HG03196 (cell line): Measurements from ENCODE around the gene U2AF2.

Source experiments
- ATAC-seq: cut with Tn5 transposase; IDR thresholded peaks from one replicate; pipeline ENCODE4 v1.9.1; 2021; ENCODE audit not compliant: unreplicated experiment

The U2AF2 gene

GRCh38 chr19:55654868-55655647 lies at the start of gene U2AF2:
TSS of gene U2AF2 (plus strand) at chr19:55655035. CDS start at chr19:55655105, 70 bp downstream.
- peak; percentile 32 for ATAC-seq

- ATAC-seq = peak; percentile 62
Measured at GRCh38 chr19:55605207-55605636, 49.6 kb upstream of the U2AF2 start.

GRCh38 chr19:55605637-55606470 lies 49.0 kb upstream of the U2AF2 start, which contains the start of gene ZNF865:
TSS of gene ZNF865 (plus strand) at chr19:55605647. CDS start at chr19:55613619, 7,972 bp downstream.
- peak; percentile 34 for ATAC-seq

GRCh38 chr19:55606471-55606787 lies 48.4 kb upstream of the U2AF2 start:
- ATAC-seq = no peak

GRCh38 chr19:55606817-55607216 lies 48.0 kb upstream of the U2AF2 start:
- ATAC-seq = no peak

GRCh38 chr19:55609326-55609725 lies 45.5 kb upstream of the U2AF2 start:
- ATAC-seq = no peak

GRCh38 chr19:55611300-55611982 lies 43.4 kb upstream of the U2AF2 start:
- ATAC-seq = no peak

- ATAC-seq = no peak
Measured at GRCh38 chr19:55611983-55612645, 42.7 kb upstream of the U2AF2 start.

GRCh38 chr19:55613396-55613795 lies 41.4 kb upstream of the U2AF2 start:
- no peak for ATAC-seq

- ATAC-seq = no peak
Measured at GRCh38 chr19:55613930-55614710, 40.7 kb upstream of the U2AF2 start.

- no peak for ATAC-seq
Measured at GRCh38 chr19:55614711-55615542, 39.9 kb upstream of the U2AF2 start.

- ATAC-seq = no peak
Measured at GRCh38 chr19:55615543-55616394, 39.1 kb upstream of the U2AF2 start.

- no peak for ATAC-seq
Measured at GRCh38 chr19:55616395-55616875, 38.4 kb upstream of the U2AF2 start.

- ATAC-seq = no peak
Measured at GRCh38 chr19:55617426-55617825, 37.4 kb upstream of the U2AF2 start.

- ATAC-seq = no peak
Measured at GRCh38 chr19:55618426-55618825, 36.4 kb upstream of the U2AF2 start.

GRCh38 chr19:55619286-55619685 lies 35.5 kb upstream of the U2AF2 start:
- no peak for ATAC-seq

GRCh38 chr19:55620410-55621204 lies 34.2 kb upstream of the U2AF2 start:
- no peak for ATAC-seq
